MM.1S (cell line): ENCODE results near the gene ANXA10.

Source experiments
- CTCF ChIP-seq: fragments of 300-600 bp; sonication (generic); IDR thresholded peaks from 2 replicates; pipeline ENCODE4 v1.5.1; 2016; ENCODE audit warnings: antibody characterized with exemption, low read length, mixed read lengths
- EZH2 ChIP-seq: fragments of 300-600 bp; sonication (generic); optimal IDR thresholded peaks from 2 replicates; pipeline ENCODE3; 2017; ENCODE audit warnings: low read depth, mild to moderate bottlenecking, antibody characterized with exemption, low read length, mixed read lengths

GRCh38 chr4:168102403-168102802 lies 10.1 kb downstream of the ANXA10 start:
- TF ChIP-seq EZH2, result no peak
- no peak for TF ChIP-seq CTCF
